Measurements from ENCODE around the gene GTPBP10.
A peak's percentile ranks its signal among the peaks of the same experiment; 100 is the strongest.
"Not testable (repeated sequence)": the region's sequence is repeated elsewhere in the genome, so short reads cannot be mapped to it uniquely, and the experiment has no call there.

Gene GTPBP10

GRCh38 chr7:90346336-90347125 lies at the start of gene GTPBP10:
Gene GTPBP10 (plus strand): TSS chr7:90346716. CDS start chr7:90346742, 26 bp downstream.
- DNase-seq = peak; percentile 96

- DNase-seq = no peak
These were observed 48.1 kb upstream of the GTPBP10 start for GRCh38 chr7:90298145-90299038.

- no peak for DNase-seq
These were observed 43.3 kb upstream of the GTPBP10 start for GRCh38 chr7:90303241-90303640.

GRCh38 chr7:90309872-90310271 lies 36.6 kb upstream of the GTPBP10 start:
- DNase-seq = no peak

GRCh38 chr7:90311175-90311574 lies 35.3 kb upstream of the GTPBP10 start:
- no peak for DNase-seq

GRCh38 chr7:90312745-90313144 lies 33.8 kb upstream of the GTPBP10 start:
- no peak for DNase-seq

GRCh38 chr7:90313907-90314306 lies 32.6 kb upstream of the GTPBP10 start:
- DNase-seq = no peak

- no peak for DNase-seq
These were observed 26.5 kb upstream of the GTPBP10 start for GRCh38 chr7:90320014-90320413.

- no peak for DNase-seq
These were observed 26.1 kb upstream of the GTPBP10 start for GRCh38 chr7:90320418-90320800.

GRCh38 chr7:90320801-90321494 lies 25.6 kb upstream of the GTPBP10 start, which contains the start of gene FAM237B:
Gene FAM237B (minus strand): TSS chr7:90321304. CDS start chr7:90319748, 1,556 bp downstream.
- no peak for DNase-seq

GRCh38 chr7:90322837-90323236 lies 23.7 kb upstream of the GTPBP10 start:
- DNase-seq = no peak

- DNase-seq = no peak
These were observed 20.0 kb upstream of the GTPBP10 start for GRCh38 chr7:90326500-90326899.

GRCh38 chr7:90334193-90334843 lies 12.2 kb upstream of the GTPBP10 start:
- DNase-seq = no peak

- DNase-seq = not testable (repeated sequence)
These were observed 11.6 kb upstream of the GTPBP10 start for GRCh38 chr7:90334926-90335325.

- DNase-seq = no peak
These were observed 9.4 kb upstream of the GTPBP10 start for GRCh38 chr7:90337106-90337505.

- no peak for DNase-seq
These were observed 1.5 kb upstream of the GTPBP10 start for GRCh38 chr7:90345016-90345415.

- no peak for DNase-seq
These were observed 751 bp upstream of the GTPBP10 start for GRCh38 chr7:90345595-90346335.

GRCh38 chr7:90347759-90348158 lies 1.2 kb downstream of the GTPBP10 start:
- DNase-seq = no peak

- DNase-seq = no peak
These were observed 2.8 kb downstream of the GTPBP10 start for GRCh38 chr7:90349305-90349704.

GRCh38 chr7:90350032-90350431 lies 3.5 kb downstream of the GTPBP10 start:
- DNase-seq = not testable (repeated sequence)

GRCh38 chr7:90351987-90352386 lies 5.5 kb downstream of the GTPBP10 start:
- no peak for DNase-seq

- no peak for DNase-seq
These were observed 36.9 kb downstream of the GTPBP10 start for GRCh38 chr7:90383422-90383821.
